ENCODE results near the gene OLFM2.

- TF ChIP-seq POLR2AphosphoS5 (IDR thresholded peaks at IDR 0.05) (no peak), CTCF (IDR thresholded peaks at IDR 0.05 in 8 of 11, conservative IDR thresholded peaks at IDR 0.05 in 3 of 11) (no peak)
Measured at GRCh38 chr19:9911524-9912185, 24.7 kb downstream of the OLFM2 start.

Data from spleen (tissue), 7 donors.